C4-2B (cell line): ENCODE results near the gene TMEM82.

Experiments
- CTCF ChIP-seq: fragments of 450-650 bp; conservative IDR thresholded peaks from 2 replicates; pipeline ENCODE4 v1.5.1; 2017; ENCODE audit warnings: mild to moderate bottlenecking
- ZFX ChIP-seq: fragments of 450-650 bp; IDR thresholded peaks from 2 replicates; pipeline ENCODE4 v1.6.1; 2017

DNA sequence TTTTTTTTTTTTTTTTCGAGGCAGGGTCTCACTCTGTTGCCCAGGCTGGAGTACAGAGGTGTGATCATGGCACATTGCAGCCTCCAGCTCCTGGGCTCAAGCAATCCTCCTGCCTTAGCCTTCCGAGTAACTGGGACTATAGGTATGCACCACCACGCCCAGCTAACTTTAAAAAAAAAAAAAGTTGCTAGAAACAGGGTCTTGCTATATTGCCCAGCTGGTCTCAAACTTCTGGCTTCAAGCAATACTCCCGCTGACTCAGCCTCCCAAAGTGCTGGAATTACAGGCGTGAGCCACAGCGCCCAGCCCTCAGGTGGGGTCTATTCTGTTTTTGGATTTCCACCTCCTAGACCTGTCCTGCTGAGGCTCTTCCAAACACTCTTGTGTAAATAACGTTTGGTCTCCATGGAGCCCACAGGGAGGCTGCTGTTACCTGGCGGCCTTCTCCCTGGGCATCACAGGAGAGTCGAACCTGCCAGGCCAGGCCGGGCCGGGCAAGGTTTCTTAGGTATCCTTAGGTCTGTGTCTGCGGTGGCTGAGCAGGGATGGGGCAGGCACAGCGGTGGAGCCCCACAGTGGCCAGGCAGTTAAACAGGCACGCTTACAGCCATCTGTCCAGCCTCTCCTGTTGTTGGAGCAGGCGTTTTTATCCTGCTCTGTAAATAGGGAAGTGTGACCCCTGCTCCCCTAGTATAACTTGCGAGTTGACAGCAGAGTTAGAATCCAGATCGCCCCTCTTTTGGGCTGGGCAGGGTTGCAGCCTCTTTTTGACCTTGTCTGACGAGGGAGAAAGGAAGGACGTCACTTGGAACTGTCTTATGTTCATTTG, 39.4 kb upstream of the TMEM82 start:
- TF ChIP-seq CTCF (no peak), ZFX (no peak)
